C4-2B (cell line): ENCODE data around the gene MDM1.

Source experiments
- H3K27ac ChIP-seq: fragments of 450-650 bp; 2 replicates; pipeline ENCODE4 v1.5.1; 2017
- ZFX ChIP-seq: fragments of 450-650 bp; IDR thresholded peaks from 2 replicates; pipeline ENCODE4 v1.6.1; 2017
- TF ChIP-seq, protein P1 (sequence below): fragments of 450-650 bp; conservative IDR thresholded peaks from 2 replicates; pipeline ENCODE4 v1.5.1; 2017; ENCODE audit warnings: mild to moderate bottlenecking

MDM1 gene

DNA sequence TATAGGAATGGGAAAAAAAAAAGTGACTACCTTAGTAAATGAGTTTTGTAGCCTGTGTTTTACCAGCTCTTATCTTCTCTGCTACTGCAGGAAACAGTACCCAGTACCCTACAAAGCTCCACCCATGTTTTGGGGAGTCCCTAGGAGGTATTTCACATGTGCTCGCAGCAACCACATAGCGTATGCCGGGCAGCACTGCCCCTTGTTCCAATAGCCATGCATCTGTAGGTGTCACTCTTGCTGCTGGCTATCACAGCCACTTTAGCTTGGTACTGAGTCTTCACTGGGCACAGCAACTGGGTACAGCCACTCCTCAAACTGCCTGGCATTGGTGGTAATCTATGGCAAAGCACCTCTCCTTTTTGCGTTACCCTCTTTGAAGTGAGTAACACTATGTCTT lies 2.0 kb upstream of the MDM1 start:
- no peak overlapping the region for H3K27ac ChIP-seq
- TF ChIP-seq, protein P1, sequence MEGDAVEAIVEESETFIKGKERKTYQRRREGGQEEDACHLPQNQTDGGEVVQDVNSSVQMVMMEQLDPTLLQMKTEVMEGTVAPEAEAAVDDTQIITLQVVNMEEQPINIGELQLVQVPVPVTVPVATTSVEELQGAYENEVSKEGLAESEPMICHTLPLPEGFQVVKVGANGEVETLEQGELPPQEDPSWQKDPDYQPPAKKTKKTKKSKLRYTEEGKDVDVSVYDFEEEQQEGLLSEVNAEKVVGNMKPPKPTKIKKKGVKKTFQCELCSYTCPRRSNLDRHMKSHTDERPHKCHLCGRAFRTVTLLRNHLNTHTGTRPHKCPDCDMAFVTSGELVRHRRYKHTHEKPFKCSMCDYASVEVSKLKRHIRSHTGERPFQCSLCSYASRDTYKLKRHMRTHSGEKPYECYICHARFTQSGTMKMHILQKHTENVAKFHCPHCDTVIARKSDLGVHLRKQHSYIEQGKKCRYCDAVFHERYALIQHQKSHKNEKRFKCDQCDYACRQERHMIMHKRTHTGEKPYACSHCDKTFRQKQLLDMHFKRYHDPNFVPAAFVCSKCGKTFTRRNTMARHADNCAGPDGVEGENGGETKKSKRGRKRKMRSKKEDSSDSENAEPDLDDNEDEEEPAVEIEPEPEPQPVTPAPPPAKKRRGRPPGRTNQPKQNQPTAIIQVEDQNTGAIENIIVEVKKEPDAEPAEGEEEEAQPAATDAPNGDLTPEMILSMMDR, result no peak
- TF ChIP-seq ZFX, result no peak

DNA sequence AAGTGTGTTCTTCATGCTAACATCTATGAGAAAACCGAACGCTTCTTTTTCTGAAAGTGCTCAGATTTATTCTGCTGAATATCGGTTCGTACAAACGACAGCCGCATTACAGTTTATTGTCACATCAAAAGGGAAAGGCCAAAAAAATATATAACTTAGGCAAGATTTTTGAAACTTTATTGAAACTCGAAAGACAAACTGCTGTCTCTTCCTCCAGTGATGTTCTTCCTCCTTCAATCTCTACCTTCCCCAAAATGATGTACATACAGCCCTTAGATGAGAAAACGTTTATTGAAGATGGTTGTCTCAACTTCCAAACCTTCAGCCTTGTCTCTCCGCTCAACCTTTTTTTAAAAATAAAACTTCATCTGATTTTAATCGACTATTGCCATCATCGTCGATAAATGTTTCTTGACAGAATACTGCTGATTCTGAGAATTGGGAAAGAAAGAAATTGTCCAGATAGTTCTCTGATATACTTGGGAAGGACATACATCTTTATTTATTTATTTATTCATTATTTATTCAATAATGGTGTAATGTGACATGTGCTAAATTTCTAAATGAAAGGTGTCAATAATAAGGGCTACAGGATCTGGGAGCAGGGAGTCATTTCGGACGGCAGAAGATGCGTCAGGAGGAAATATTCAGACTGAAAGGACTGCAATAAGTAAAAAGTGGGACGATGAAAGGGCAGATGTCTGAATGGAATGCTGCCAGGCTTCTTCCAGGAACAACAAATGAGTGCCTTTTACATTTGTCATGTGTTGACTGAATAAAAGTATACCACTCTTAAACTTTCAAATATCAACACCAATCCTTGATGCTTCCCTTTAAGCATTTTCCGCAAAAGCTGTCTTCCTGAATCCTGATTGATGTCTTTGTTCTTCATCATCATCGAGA lies 817 bp upstream of the MDM1 start:
- TF ChIP-seq, protein P1, result no peak
- no peak for TF ChIP-seq ZFX
- H3K27ac ChIP-seq, result peak overlapping the region; percentile 70

DNA sequence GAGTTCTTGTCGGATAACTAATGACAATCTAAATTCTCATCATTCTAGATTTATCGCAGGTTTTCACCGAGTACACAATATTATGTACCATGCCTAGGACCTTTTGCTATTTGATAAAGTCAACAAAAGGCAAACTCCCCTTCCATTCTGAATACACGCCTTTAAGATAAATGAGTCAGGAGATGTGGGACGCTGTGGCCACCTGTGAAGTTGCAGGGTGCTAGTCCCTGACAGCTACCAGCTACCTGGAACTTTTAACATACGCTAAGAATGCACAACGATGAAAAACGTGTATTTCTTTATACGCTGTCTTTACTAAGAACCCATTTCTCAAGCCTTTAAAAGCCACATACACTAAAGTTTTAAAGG lies 678 bp downstream of the MDM1 start:
- peak overlapping the region; percentile 70 for H3K27ac ChIP-seq
- TF ChIP-seq, protein P1, result no peak

DNA sequence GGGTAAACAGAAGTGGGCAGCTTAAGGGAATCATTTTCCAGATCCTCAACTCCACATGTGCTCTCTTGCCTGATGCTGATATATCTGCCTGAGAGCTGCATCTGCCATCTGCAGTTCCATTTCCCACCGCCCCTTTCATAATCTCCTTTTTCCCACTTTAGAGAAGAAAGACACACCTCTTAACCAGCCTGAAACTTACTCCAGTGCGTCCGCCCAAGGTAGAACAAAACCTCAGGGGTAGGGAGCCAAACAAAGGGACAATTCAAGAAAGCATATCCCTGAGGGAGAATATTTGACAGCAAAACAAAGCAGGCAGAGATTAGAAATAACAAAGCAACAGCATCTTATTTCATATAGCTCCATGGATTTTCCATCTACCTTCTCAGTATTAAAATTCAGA lies 4.3 kb downstream of the MDM1 start:
- no peak overlapping the region for H3K27ac ChIP-seq
- TF ChIP-seq ZFX, result no peak
- TF ChIP-seq, protein P1, result no peak

DNA sequence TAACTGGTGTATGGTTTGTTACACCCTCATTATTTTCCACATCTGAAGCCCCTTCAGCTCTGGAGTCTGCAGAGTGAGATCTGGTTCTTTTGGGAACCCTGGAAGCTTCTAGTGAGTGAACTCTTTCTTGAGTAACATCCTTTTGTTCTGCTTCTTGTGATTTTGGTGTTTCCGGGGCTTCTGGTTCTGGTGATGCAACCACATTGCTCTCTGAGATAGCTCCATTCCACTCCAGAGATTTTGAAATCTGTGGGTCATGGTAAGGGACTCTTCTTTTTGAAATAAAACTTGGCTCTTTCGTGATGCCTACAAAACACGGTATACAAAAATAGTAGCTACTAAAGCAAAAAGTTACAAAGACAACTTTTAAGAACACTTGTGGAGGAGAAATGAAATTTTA lies 5.4 kb downstream of the MDM1 start:
- no peak for TF ChIP-seq ZFX
- TF ChIP-seq, protein P1, result no peak
- H3K27ac ChIP-seq, result no peak overlapping the region

DNA sequence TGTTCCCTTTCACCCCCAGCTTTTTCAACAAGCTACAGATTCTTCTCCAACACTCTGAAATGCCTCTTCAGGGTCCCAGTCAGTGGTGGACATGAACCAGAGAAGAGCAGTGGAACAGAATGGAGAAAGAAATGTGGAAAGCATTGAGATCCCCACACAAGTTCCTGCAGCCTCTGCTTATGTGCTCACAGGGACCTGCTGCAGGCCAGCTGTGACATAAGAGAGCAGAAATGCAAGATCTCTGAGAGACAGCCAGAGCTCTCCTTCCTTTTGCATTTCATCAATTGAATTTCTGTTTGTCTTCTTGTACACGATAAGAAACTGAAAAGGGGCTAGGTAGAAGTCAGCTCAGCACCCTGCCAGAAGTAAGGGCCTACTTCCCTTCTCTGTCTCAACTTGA lies 6.2 kb downstream of the MDM1 start:
- TF ChIP-seq, protein P1, result no peak
- TF ChIP-seq ZFX, result no peak
- no peak overlapping the region for H3K27ac ChIP-seq

DNA sequence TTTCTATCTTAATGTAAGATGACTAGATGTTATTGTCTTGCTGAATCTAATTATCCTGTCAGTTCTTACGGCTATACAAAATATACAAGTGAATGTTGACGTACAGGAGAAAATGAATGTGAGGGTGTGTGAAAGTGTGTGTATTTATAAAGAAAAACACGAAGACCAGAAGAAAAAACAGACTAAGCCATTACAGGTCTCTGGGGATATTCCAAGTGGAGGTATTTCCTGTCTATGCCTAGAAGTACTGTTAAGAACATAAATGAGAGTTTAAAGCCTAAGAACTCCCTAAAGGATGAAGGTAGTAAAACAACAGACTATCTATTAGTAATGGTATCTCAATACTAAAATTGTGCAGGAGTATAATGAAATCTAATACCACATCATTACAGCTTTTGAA lies 7.6 kb downstream of the MDM1 start:
- no peak overlapping the region for H3K27ac ChIP-seq
- TF ChIP-seq, protein P1, result no peak
- no peak for TF ChIP-seq ZFX
